Measurements from ENCODE around the gene LRFN4.
A peak's percentile ranks its signal among the peaks of the same experiment; 100 is the strongest.

LRFN4 gene

DNA sequence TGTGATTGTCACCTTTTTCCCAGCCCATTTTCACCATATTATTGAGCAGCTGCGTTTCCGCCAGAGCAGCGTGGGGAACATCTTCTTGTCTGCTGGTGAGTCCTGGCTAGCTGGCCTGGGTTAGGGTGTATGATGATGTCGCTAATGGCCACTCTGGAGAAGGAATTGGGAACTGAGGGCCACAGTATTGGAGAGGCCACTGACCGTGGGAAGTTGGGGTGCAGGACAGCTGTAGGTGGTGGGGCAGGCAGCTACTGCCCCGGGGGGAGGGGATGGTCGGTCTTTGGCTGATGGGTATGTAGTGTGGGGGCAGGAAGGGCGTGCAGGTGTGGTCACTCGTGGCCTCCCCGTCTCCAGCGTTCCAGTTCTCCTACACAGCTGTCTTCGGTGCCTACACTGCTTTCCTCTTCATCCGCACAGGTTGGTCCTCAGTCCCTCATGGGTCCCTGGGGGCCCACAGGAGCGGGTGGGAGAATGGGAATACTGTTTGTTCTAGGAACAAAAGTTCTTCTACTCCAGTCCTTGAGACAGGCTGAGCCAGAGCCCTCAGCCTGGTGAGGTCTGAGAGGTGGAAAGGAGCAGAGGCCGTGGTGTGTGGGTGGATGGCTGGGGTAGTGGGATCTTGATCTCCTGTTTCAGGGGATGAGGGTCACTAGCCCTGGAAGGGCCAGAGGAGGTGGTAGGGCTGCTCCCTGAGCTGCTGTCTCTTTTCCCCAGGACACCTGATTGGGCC lies 11.6 kb upstream of the LRFN4 start:
- DNase-seq (ENCODE audit: extremely low read depth in 1 of 2, low read depth in 1 of 2), result no peak

DNA sequence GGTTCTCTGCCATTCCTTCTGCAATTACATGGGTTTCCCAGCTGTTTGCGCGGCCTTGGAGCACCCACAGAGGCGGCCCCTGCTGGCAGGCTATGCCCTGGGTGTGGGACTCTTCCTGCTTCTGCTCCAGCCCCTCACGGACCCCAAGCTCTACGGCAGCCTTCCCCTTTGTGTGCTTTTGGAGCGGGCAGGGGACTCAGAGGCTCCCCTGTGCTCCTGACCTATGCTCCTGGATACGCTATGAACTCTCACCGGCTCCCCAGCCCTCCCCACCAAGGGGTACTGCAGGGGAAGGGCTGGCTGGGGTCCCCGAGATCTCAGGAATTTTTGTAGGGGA lies 11.0 kb upstream of the LRFN4 start:
- DNase-seq (ENCODE audit: extremely low read depth in 1 of 2, low read depth in 1 of 2), result no peak

DNA sequence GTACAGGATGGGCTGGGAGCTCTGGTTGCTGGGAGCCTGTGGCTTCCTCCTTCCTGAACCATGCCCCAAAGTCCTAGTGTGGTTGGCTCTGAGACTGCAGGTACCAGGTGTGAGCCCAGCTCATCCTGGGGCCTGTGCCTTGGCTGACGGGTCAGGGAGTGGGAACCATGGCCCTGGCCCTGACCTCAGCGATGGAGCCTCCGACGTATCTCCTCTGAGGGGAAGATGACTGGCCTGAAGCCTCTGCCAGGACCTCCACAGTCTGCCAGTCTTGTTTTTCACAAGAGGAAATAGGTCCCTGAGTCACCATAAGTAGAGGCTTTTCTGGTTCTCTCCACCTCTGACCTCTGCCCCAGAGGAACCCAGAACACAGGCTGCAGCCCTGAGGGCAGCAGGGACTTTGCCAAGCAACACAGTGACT lies 10.2 kb upstream of the LRFN4 start:
- DNase-seq (ENCODE audit: extremely low read depth in 1 of 2, low read depth in 1 of 2), result no peak

DNA sequence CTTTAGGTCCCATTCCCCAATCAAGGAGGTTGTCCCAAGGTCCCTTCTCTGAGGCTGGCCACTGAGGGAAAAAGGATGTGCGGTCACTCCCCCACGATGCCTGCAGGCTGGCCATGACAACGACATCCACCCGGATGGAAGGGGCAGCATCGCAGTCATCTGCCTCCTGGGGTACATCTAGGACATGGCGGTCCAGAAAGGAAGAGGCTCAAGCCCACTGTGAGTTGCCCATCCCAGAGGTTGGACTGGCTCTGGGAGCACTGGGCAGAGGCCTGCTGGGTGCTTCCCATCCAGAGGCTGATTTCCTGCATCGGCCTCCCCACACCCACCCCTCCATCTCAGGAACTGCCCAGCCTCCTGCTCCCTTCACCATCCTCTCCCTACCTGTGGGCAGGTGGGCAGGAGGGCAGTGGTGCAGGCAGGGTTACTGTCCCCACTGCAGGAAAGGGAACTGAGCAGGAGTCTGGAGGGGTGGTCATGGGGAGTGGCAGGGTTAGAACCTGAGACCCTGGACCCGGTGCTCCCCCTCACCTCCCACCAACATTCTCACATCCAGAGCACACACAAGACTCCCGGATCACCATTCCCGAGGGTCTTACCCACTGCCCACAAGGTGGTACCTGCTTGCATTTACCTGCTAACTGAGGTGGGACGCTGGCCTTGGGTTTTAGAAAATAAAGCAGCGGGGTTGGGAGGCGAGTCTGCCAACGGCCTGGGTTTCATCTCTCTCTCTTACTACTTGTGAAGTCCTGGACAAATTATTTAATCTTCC lies 9.2 kb upstream of the LRFN4 start:
- no peak for DNase-seq (ENCODE audit: extremely low read depth in 1 of 2, low read depth in 1 of 2)

DNA sequence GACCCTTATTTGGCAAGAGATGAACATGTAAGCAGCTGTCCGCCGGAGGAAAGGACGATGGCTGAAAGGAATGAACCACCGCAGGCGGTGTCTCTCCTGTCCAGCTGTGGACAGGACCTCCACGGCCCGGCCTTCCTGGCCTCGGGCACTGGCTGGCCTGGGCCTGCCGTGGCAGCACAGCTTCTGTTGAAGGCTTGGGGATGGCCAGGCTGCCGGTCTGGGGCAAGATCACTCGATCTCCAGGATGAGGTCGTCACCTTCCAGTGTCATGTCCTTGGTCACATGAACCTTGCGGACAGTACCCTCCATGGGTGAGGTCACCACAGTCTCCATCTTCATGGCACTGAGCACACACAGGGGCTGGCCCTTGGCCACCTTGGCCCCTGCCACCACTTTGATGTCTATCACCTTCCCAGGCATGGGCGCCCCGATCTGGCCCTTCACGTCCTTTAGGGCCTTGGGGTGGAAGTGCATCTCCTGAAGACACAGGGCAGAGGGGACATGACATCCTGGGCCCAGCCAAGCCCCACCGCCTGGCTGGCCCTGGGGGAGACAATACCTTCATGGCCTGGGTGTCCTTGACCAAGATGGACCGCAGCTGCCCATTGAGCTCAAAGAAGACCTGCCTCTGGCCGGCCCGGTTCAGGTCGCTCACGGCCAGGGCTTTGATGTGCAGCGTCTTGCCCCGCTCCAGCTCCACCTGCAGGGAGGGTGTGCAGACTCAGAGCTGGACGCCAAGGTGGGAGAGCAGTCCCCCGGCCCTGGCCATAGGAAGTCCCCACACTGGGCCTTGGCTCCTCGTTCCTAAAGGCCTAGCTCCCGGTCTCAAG lies 8.0 kb upstream of the LRFN4 start:
- no peak for DNase-seq (ENCODE audit: extremely low read depth in 1 of 2, low read depth in 1 of 2)

DNA sequence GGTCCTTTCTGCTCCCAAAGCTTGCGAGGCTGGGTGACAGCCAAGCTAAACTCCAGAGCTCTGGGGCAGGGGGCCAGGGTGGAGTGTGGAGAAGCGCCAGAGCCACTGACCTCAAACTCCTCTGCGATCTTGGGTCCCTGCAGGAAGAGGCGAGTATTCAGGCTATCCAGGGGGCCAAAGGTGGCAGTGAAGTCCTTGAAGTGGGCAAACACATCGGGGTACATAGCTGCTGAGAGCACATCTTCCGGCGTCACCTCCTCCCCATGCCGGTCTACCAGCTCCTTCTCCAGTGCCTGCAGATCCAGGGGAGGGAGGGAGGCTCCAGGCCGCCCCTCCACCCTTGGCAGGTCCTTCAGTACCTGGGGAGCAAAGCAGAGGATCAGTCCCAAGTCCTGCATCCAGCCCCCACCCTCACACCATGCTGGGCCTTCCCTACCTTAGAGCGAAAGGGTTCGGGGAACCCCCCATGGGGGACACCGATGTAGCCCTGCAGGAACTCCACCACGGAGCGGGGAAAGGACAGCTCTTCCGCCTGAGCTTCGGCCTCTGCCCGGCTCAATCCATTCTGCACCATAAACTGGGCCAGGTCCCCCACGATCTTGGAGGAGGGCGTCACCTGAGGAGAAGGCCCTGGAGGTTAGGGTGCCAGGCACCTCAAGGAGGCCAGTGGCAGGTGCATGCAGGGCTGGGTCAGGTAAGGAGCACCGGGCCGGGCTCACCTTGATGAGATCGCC lies 7.2 kb upstream of the LRFN4 start:
- no peak for DNase-seq (ENCODE audit: extremely low read depth in 1 of 2, low read depth in 1 of 2)

DNA sequence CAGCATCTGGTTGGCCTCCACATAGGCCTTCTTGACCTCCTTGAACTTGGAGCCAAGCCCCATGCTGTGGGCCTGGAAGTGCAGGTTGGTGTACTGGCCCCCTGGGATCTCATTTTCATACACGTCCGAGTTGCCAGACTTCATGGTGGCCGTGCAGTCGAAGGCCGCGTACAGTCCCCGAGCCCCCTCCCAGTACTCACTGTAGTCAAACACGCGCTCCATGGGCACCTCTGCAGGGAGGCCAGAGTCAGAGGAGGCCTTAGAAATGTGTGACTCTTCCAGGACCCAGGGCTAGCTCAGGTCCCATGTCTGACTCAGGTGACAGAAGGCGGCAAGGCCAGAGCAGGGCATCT lies 6.7 kb upstream of the LRFN4 start:
- no peak for DNase-seq (ENCODE audit: extremely low read depth in 1 of 2, low read depth in 1 of 2)

DNA sequence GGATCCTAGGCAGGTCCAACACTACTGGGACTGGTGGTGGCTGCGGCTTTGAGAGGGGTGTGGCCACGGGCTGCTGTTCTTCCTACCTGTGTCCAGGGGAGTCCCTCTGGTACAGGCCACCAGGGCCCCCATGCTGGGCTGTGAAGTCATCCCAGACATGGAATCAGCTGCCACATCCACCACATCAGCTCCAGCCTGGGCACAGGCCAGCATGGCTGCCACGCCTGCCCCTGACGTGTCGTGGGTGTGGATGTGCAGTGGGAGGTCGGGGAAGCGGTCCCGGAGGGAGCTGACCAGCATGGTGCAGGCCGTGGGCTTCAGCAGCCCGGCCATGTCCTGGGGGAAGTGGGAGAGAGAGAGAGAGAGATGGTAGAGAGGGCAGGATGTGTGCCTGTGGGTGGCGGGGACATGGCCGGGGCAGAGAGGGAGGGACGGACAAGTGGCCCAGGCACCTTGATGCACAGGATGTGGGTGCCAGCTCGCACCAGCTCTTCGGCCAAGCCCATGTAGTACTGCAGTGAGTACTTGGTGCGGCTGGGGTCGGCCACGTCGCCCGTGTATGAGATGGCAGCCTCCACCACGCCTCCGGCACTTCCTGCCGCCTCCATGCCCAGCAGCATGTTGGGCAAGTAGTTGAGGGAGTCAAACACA lies 6.2 kb upstream of the LRFN4 start:
- DNase-seq (ENCODE audit: extremely low read depth in 1 of 2, low read depth in 1 of 2), result no peak

DNA sequence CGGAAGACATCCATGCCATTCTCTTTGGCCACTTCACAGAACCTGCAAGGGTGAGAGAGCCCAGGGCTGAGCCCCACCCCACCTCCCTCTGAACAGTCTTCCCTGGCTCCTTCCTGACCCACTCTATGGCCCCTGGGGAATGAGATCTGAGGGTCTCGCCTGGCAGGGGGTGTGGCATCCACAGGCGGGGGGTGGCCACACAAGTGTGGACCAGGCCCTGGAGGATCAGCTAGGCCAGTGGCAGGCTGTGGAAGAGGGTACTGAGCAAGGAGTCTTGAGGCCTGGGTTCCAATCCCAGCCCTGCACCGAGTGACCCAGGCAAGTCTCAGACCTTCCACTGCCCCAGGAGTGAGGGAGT lies 5.6 kb upstream of the LRFN4 start:
- DNase-seq (ENCODE audit: extremely low read depth in 1 of 2, low read depth in 1 of 2), result no peak

DNA sequence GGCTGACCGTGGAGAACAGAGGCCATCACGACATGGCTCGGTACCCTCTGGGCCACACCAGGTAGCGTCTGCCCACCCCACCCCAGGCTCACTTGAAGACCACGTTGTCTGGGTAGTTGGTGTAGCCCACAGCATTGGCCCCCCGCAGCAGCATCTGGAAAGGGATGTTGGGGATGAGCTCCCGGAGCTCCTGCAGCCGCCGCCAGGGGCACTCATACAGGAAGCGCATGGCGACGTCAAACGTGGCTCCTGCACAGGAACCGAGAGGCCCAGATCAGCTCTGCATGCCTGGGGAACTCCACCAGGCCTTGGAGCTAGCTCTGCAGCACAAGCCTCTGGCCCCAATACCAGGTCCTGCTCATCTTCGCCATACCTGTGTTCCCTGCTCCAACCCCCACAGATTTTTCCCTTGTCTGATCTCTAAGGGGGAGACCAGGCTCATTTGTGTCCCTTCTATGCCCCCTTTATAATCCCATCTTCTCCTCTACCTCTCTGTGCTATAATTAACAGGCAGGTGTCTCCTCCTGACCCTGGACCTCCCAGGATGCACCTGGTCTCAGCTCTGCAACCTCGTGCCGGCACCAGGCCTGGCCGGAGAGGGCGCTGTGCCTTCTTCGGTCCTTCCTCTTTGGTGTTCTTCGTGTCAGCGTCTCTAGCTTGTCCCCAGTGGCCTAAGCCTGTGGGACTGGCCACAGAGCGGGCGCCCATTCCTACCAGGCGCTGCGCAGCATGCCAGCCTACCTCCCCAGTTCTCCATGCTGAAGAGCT lies 5.0 kb upstream of the LRFN4 start:
- DNase-seq (ENCODE audit: extremely low read depth in 1 of 2, low read depth in 1 of 2), result no peak

DNA sequence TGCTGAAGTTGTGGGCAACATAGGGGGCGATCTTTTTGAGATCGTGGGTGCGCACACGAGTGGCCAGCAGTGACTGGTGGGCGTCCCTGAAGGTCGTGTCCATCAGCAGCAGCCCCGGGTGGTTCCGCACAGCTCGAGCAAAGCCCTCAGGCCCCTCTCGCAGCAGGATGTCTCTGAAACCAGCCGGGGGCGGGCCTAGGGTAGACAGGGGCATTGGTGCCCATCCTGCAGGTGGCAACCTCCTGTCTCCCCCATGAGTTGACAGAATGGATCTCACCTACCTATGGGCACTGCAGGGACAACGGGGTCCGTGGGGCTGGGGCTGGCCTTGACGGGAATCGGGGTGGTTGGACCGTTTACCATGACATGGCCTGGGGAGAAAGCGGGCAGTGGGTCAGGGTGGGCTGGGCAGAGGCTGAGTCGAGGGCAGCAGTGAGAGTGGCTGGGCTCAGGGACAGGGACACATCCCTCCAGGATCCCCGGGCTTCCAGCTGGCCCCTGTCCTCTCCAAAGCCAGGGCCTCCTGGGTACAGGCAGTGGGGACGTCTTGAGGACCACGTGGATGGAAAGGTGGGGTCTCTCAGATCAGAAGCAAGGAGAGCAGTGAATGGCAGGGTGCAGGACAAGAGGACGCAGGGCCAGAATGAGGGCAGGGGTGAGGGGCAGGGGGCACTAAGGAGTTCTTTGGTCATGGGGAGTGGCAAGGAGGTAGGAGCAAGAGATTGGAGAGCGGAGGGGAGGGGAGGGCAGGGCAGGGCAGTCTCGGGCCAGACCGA lies 4.2 kb upstream of the LRFN4 start:
- no peak for DNase-seq (ENCODE audit: extremely low read depth in 1 of 2, low read depth in 1 of 2)

DNA sequence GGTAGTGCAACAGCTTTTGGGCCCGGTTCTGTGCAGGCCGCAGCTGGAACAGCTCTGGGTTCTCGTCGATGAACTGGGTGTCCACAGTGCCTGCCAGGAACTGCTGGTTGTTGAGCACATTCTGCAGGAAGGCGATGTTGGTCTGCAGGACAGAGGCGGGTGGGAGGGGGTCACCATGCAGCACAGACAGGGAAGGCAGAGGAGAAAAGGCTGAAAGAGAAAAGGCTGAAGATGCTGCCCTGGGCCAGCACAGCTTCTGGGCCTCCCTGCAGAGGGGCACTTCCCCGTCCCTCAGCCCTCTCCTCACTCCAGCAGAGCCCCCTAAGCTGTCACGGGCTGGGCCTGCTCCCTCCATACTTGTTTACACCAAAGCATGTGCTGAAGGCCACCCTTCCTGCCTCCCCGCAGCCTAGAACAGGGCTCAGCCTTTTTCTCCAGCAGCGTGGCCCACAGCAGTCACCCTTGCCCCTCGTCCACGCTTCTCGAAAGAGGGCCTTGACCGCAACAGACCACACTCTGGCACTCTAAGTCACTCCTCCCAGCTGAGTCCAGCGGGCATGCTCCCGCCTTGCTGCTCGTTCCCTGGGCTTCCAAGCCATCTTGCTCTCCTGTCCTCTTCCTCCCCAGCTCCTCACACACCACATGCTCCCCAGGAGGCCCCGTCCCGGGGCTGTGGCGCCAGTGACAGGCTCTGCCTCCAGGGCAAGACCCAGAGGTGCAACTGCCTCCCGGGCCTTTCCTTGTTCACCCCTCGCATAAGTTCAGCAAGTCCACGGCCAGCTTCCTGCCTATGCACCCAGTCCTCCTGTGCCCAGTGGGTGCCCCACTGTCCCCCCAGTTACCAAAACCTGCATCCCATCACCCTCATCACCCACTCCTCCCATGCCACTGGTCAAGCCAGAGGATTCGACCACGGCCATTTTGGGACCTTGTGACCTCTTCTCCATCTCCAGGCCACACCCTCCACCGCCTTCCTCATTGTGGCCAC lies 3.3 kb upstream of the LRFN4 start:
- DNase-seq (ENCODE audit: extremely low read depth in 1 of 2, low read depth in 1 of 2), result no peak

DNA sequence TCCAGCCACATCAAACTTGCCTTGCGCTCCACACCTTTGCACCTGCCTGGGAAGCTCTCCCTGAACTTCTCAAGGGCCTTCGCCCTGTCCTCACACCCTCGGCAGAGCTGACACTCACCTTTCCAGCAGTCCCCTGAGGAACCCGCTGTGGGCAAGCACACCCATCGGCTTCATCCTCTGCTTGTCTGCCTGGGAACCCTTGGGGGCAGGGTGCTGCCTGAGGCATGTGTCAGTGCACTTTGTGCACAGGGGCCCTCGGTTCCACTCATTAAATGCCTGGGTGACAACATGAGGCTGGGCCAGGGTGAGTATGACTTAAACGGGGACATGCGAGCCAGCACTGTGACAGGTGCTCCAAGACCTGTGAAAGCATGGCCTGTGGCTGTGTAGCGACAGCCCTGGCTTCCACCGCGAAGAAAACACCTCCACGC lies 2.6 kb upstream of the LRFN4 start:
- DNase-seq (ENCODE audit: extremely low read depth in 1 of 2, low read depth in 1 of 2), result no peak

DNA sequence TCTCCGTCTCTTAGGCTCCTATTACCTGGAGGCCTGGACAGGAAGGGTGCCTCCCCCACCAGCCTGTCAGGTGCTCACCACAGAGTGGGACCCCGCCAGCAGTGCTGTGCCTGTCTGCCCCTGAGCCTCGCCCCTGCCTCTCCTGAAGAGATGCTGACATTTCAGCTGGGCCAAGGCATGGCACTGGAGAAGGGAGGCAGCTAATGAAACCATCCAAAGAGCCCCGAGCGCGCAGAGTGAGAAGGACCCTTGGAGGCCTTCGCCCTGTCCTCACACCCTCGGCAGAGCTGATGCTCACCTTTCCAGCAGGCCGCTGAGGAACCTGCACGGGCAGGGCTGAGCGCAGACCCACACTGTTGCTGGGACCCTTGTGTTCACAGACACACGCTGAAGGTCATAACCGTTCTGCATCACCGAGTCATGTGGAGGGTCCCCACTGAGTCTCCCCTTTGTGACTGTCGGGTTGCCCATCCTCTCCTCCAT lies 2.1 kb upstream of the LRFN4 start:
- no peak for DNase-seq (ENCODE audit: extremely low read depth in 1 of 2, low read depth in 1 of 2)

DNA sequence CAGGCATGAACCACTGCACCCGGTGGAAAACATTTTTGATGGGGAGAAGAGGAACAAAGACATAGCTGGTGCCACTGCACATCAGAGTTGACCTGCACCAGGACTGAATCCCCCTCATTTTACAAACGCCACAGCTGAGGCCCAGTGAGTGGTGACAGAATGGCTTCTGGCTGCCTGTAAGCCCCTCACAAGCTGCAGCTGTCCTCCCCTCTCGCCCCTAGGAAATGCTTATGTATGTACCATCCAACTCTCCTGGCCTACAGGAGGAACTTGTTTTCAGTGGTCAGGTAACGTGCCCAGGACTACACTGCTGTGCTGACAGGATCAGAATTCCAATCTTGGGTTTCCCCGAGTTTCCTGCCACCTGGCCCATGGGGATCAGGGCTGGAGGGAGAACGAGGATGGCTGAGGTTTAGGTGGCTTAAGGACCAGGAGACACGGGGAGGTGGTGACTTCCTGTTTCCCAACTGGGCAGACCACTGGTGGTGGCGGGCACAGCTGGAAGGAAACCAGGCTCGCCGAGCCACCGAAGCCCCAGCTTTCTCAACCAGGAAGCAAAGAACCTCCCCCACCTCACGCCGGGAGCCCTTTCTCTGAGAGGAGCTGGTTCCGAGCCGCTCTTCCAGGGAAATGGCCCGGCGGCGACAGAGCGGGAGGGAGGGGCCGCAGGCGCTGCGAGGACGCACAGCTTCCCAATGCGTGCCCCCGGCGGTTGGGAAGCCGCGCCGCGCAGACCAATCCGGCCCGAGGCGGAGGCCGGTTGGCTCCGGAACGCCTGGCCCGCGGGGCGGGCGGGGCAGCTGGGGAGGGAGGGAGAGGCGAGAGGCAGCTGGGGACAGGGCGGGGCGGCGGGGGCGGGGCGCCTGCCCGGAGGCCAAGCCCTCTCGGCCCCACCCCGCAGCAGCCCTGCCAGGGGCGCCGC lies 1.0 kb upstream of the LRFN4 start:
- peak; percentile 20 to 66 for DNase-seq (ENCODE audit: extremely low read depth in 1 of 2, low read depth in 1 of 2)

DNA sequence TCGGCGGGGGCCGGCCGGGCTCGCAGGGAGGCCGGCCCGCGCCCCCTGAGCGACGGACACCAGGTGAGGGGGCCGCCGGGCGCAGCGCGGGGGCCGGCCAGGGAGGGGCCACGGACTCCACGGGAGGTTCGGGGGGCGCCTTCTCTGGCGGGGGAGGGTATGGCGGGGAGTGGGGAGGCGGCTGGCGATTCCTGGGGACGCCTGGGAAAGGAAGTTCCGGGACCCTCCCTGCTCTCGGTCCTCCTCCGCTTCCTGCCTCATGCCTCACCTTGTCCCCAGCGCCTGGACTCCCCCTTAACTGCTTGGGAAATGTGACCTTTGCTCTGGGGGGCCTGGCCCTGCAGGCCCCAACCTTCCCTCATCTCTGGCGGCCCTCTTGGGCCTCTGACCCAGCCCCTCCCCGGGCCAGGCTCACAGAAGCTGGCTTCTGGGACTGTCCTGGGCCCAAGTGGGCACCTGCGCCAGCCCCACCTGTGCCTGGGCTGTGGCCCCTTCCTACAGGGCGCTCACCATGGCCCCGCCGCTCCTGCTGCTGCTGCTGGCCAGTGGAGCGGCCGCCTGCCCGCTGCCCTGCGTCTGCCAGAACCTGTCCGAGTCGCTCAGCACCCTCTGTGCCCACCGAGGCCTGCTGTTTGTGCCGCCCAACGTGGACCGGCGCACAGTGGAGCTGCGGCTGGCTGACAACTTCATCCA lies 516 bp downstream of the LRFN4 start:
- no peak for DNase-seq (ENCODE audit: extremely low read depth in 1 of 2, low read depth in 1 of 2)

DNA sequence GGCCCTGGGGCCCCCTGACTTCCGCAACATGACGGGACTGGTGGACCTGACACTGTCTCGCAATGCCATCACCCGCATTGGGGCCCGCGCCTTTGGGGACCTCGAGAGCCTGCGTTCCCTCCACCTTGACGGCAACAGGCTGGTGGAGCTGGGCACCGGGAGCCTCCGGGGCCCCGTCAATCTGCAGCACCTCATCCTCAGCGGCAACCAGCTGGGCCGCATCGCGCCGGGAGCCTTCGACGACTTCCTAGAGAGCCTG lies 992 bp downstream of the LRFN4 start:
- DNase-seq (ENCODE audit: extremely low read depth in 1 of 2, low read depth in 1 of 2), result no peak

All from activated CD8-positive, alpha-beta memory T cell treated with anti-CD3 and anti-CD28 coated beads for 1 hour (primary cell).